ENCODE data around the gene EZR.

- TF ChIP-seq CTCF (IDR thresholded peaks at IDR 0.05), result no peak
- no peak for TF ChIP-seq ZFX (IDR thresholded peaks at IDR 0.05; ENCODE audit: borderline replicate concordance)
Observed at GRCh38 chr6:158772172-158772571, 47.0 kb downstream of the EZR start.

Measured in 22Rv1 (cell line).